Natural killer cell (primary cell): ENCODE data around the gene CRIM1. TPM values are rescaled to one million over a fixed set of nuclear protein-coding genes. Genes with fewer than 3 reads are reported as not detected.

Experiments used
- ATAC-seq, 3 donors: fragments of 150-1000 bp in 2 of 3; fragments of 200-7000 bp in 1 of 3; cut with Tn5 transposase; 1 replicate in 1 of 3; 2 replicates in 2 of 3; pipeline ENCODE4 v1.10.0; 2021; ENCODE audit warnings: mild to moderate bottlenecking in 2 of 3, moderate library complexity in 2 of 3
- DNase-seq, 2 donors: peaks; one replicate each; pipeline versions ENCODE4 v3.0.0 to v3.0.0-alpha.2; 2013 to 2021; ENCODE audit warnings: mixed read lengths in 1 of 2
- H3K27ac ChIP-seq: one replicate; pipeline ENCODE4 v1.5.1; 2013; ENCODE audit warnings: mild to moderate bottlenecking, low read length
- H3K27me3 ChIP-seq: one replicate; pipeline ENCODE4 v1.6.1; 2013; ENCODE audit warnings: low read length; ENCODE audit not compliant: control insufficient read depth, insufficient read depth
- H3K36me3 ChIP-seq: one replicate; pipeline ENCODE4 v1.6.1; 2013; ENCODE audit warnings: low read length; ENCODE audit not compliant: control insufficient read depth, insufficient read depth
- H3K4me1 ChIP-seq: one replicate; pipeline ENCODE4 v1.6.1; 2013; ENCODE audit warnings: low read length; ENCODE audit not compliant: control insufficient read depth, insufficient read depth
- H3K4me3 ChIP-seq: one replicate; pipeline ENCODE4 v1.5.1; 2013; ENCODE audit warnings: low read length
- H3K9me3 ChIP-seq: one replicate; pipeline ENCODE4 v1.6.1; 2013; ENCODE audit warnings: low read length; ENCODE audit not compliant: control insufficient read depth, insufficient read depth
- H3K27ac Mint-ChIP-seq, 2 donors: one replicate each; pipeline ENCODE4 v1.8.0; 2022; ENCODE audit warnings: mild to moderate bottlenecking in 2 of 2, mixed read lengths in 2 of 2, moderate library complexity in 1 of 2
- H3K27me3 Mint-ChIP-seq, 2 donors: one replicate each; pipeline ENCODE4 v1.8.0; 2022; ENCODE audit warnings: low read depth in 2 of 2, mixed read lengths in 2 of 2
- H3K36me3 Mint-ChIP-seq: one replicate; pipeline ENCODE4 v1.8.0; 2022; ENCODE audit warnings: mixed read lengths
- H3K4me1 Mint-ChIP-seq, 2 donors: one replicate each; pipeline ENCODE4 v1.8.0; 2022; ENCODE audit warnings: mixed read lengths in 2 of 2
- H3K4me3 Mint-ChIP-seq: one replicate; pipeline ENCODE4 v1.8.0; 2022; ENCODE audit warnings: mild to moderate bottlenecking, moderate library complexity, mixed read lengths
- H3K9me3 Mint-ChIP-seq, 2 donors: one replicate each; pipeline ENCODE4 v1.8.0; 2022; ENCODE audit warnings: mixed read lengths in 2 of 2
- WGBS: methylation state at CpG from one replicate; pipeline ENCODE4 v1.1.7; 2013; ENCODE audit warnings: missing lambda C conversion rate; ENCODE audit not compliant: insufficient coverage; 5-methylcytosine and 5-hydroxymethylcytosine counted together
- intact Hi-C: fragments of 100-400 bp; cut with micrococcal nuclease; formaldehyde crosslinking; loops from one replicate; pipeline ENCODE4 v1.14.2; 2022
- total RNA-seq, 4 donors: library from RNA; stranded (reverse); fragments of 120-200 nt in 1 of 4; gene quantifications; one replicate each; pipeline versions ENCODE4 v1.2.3 to v1.2.4, GENCODE V29; 2013 to 2022
- TF ChIP-seq, protein P1 (sequence below): fragments of 200-600 bp; IDR thresholded peaks from one replicate; pipeline ENCODE4 v1.8.0; 2022; ENCODE audit warnings: antibody characterized with exemption

Gene CRIM1
- total RNA-seq, 3 donors from 2014 or later (not counting 1 experiment from before 2014, with no cell fraction given) = 19.3 to 34.1 (median 32.9) TPM

DNA sequence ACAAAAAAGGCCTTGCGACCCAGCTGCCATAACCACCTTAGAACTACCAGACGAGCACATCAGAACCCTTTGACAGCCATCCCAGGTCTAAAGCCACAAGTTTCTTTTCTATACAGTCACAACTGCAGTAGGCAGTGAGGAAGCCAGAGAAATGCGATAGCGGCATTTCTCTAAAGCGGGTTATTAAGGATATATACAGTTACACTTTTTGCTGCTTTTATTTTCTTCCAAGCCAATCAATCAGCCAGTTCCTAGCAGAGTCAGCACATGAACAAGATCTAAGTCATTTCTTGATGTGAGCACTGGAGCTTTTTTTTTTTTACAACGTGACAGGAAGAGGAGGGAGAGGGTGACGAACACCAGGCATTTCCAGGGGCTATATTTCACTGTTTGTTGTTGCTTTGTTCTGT is 193.6 kb downstream of the CRIM1 start:
- Histone ChIP-seq H3K27me3 (no peaks in the 10 kb centered on the region), H3K36me3 (peaks cover 40% of the 10 kb centered on the region), H3K27ac (peak overlapping the region; percentile 55), H3K4me3 (no peak overlapping the region), H3K9me3 (no peaks in the 10 kb centered on the region), H3K4me1 (peaks cover 10% of the 10 kb centered on the region)
- WGBS = 41% methylated on average over 7 of the region's 7 CpGs
- no peaks in the 10 kb centered on the region for H3K9me3 Mint-ChIP-seq
- H3K36me3 Mint-ChIP-seq = peaks cover 8% of the 10 kb centered on the region
- TF ChIP-seq, protein P1, sequence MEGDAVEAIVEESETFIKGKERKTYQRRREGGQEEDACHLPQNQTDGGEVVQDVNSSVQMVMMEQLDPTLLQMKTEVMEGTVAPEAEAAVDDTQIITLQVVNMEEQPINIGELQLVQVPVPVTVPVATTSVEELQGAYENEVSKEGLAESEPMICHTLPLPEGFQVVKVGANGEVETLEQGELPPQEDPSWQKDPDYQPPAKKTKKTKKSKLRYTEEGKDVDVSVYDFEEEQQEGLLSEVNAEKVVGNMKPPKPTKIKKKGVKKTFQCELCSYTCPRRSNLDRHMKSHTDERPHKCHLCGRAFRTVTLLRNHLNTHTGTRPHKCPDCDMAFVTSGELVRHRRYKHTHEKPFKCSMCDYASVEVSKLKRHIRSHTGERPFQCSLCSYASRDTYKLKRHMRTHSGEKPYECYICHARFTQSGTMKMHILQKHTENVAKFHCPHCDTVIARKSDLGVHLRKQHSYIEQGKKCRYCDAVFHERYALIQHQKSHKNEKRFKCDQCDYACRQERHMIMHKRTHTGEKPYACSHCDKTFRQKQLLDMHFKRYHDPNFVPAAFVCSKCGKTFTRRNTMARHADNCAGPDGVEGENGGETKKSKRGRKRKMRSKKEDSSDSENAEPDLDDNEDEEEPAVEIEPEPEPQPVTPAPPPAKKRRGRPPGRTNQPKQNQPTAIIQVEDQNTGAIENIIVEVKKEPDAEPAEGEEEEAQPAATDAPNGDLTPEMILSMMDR = no peak
- peaks cover 20 to 25% of the 10 kb centered on the region in 2 donors for H3K4me1 Mint-ChIP-seq
- H3K4me3 Mint-ChIP-seq = peak overlapping the region; percentile 83
- DNase-seq (peak in 1 of 2 donors; percentile 34), ATAC-seq (peak; percentile 64 to 89 (median 85))
- no peaks in the 10 kb centered on the region for H3K27me3 Mint-ChIP-seq
- peak overlapping the region; percentile 82 to 89 for H3K27ac Mint-ChIP-seq
- intact Hi-C loops = no loop called here

DNA sequence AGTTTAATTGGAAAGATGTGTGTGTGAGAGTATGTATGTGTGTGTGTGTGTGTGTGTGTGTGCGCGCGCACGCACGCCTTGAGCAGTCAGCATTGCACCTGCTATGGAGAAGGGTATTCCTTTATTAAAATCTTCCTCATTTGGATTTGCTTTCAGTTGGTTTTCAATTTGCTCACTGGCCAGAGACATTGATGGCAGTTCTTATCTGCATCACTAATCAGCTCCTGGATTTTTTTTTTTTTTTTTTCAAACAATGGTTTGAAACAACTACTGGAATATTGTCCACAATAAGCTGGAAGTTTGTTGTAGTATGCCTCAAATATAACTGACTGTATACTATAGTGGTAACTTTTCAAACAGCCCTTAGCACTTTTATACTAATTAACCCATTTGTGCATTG is 194.4 kb downstream of the CRIM1 start:
- DNase-seq (no peak), ATAC-seq (no peak)
- no peaks in the 10 kb centered on the region for H3K9me3 Mint-ChIP-seq
- peaks cover 42% of the 10 kb centered on the region for H3K36me3 ChIP-seq
- intact Hi-C loops = no loop called here
- peaks cover 10% of the 10 kb centered on the region for H3K4me1 ChIP-seq
- WGBS = 97% methylated on average over 5 of the region's 5 CpGs
- H3K36me3 Mint-ChIP-seq = peaks cover 9% of the 10 kb centered on the region
- H3K27me3 Mint-ChIP-seq = no peaks in the 10 kb centered on the region
- H3K4me1 Mint-ChIP-seq = peaks cover 20 to 25% of the 10 kb centered on the region in 2 donors
- H3K27me3 ChIP-seq = no peaks in the 10 kb centered on the region
- no peak overlapping the region for H3K4me3 ChIP-seq
- TF ChIP-seq, protein P1 = no peak
- no peak overlapping the region for H3K27ac ChIP-seq
- peak overlapping the region; percentile 82 to 89 for H3K27ac Mint-ChIP-seq
- H3K4me3 Mint-ChIP-seq = peak overlapping the region; percentile 6
- H3K9me3 ChIP-seq = no peaks in the 10 kb centered on the region

DNA sequence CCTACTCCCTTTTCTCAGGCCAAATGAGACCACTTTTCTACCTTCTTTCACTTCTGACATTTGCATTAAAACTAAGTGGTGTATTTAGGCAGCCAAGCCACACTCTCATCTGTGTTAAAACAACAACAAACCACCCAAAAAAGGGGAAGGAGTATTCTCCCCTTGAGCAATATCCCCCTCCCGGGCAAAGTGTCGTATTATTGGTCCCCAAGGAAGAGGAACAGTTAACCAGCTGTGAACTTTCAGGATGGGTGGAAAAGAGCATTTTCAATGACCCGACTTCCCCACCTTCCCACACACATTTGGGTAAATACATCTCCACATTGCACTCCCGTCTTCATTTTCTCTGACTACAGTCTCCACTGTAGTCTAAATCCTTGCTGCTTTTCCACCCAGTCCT is 198.1 kb downstream of the CRIM1 start:
- TF ChIP-seq, protein P1 = no peak
- Histone ChIP-seq H3K36me3 (peaks cover 39% of the 10 kb centered on the region), H3K9me3 (no peaks in the 10 kb centered on the region), H3K27ac (no peak overlapping the region), H3K4me3 (no peak overlapping the region), H3K4me1 (peaks cover 10% of the 10 kb centered on the region), H3K27me3 (no peaks in the 10 kb centered on the region)
- intact Hi-C loops = no loop called here
- Mint-ChIP-seq H3K4me1 (peaks cover 19 to 20% of the 10 kb centered on the region in 2 donors), H3K9me3 (no peaks in the 10 kb centered on the region), H3K27ac (peak overlapping the region in 1 of 2 donors; percentile 71), H3K36me3 (peaks cover 11% of the 10 kb centered on the region), H3K4me3 (no peak overlapping the region), H3K27me3 (no peaks in the 10 kb centered on the region)
- WGBS = 33% methylated on average over 4 of the region's 4 CpGs
- no peak for ATAC-seq
- DNase-seq = no peak

DNA sequence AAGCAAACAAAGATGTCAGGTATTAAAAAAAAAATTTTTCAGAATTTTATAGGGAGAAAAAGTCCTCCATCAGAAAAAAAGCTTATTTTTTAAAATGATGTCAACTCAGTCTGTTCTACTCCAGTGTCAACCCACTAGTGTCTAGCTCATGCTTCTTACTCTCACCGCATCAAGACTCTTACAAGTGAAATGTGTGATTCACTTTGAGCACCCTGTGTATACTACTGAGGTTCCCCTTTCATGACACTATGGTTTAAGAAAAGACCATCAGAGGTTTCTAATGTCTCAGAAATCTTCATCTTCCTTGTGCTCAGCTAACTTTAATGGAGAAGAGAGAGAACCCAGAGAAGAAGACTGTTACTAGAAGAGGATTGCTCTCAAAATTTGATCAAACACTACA is 199.0 kb downstream of the CRIM1 start:
- H3K27ac ChIP-seq = no peak overlapping the region
- intact Hi-C loops = no loop called here
- TF ChIP-seq, protein P1 = no peak

More for the DNA sequence above, 199.0 kb downstream of the CRIM1 start:
- Mint-ChIP-seq H3K36me3 (peaks cover 11% of the 10 kb centered on the region), H3K27me3 (no peaks in the 10 kb centered on the region), H3K9me3 (no peaks in the 10 kb centered on the region), H3K4me1 (peaks cover 10 to 12% of the 10 kb centered on the region in 2 donors), H3K4me3 (no peak overlapping the region), H3K27ac (no peak overlapping the region)
- 100% methylated on average over 1 of the region's 1 CpG for WGBS
- ATAC-seq (no peak), DNase-seq (no peak)
- peaks cover 38% of the 10 kb centered on the region for H3K36me3 ChIP-seq
- H3K4me3 ChIP-seq = no peak overlapping the region
- no peaks in the 10 kb centered on the region for H3K9me3 ChIP-seq
- peaks cover 3% of the 10 kb centered on the region for H3K4me1 ChIP-seq
- H3K27me3 ChIP-seq = no peaks in the 10 kb centered on the region
